GM23338 (cell line): Measurements from ENCODE around the gene NBAS. TPM values are rescaled to one million over a fixed set of nuclear protein-coding genes. Genes with fewer than 3 reads are reported as not detected.

Experiments
- ATAC-seq: fragments of 200-7000 bp; cut with Tn5 transposase; 3 replicates; pipeline ENCODE4 v1.9.1; 2020
- DNase-seq: peaks from one replicate; pipeline ENCODE4 v3.0.0-alpha.2; 2015; ENCODE audit warnings: low spot score
- H2AFZ ChIP-seq: fragments of 200-600 bp; sonication (generic); 2 replicates; pipeline ENCODE4 v1.8.0; 2016; ENCODE audit warnings: antibody characterized with exemption, mild to moderate bottlenecking, moderate library complexity
- H3F3A ChIP-seq: fragments of 200-600 bp; sonication (generic); replicated peaks from 2 replicates; pipeline ENCODE4 v1.8.0; 2017; ENCODE audit warnings: antibody characterized with exemption, mixed run types, low read depth
- H3K27ac ChIP-seq: fragments of 200-600 bp; sonication (generic); 2 replicates; pipeline ENCODE4 v1.6.1; 2016; ENCODE audit warnings: low read depth
- H3K27me3 ChIP-seq: fragments of 200-600 bp; sonication (generic); 2 replicates; pipeline ENCODE4 v1.8.0; 2016; ENCODE audit warnings: mild to moderate bottlenecking, mixed run types, moderate library complexity; ENCODE audit not compliant: insufficient read depth
- H3K36me3 ChIP-seq: fragments of 200-600 bp; sonication (generic); 2 replicates; pipeline ENCODE4 v1.8.0; 2016; ENCODE audit warnings: mild to moderate bottlenecking; ENCODE audit not compliant: insufficient read depth
- H3K4me1 ChIP-seq: fragments of 200-600 bp; sonication (generic); 2 replicates; pipeline ENCODE4 v1.8.0; 2016; ENCODE audit warnings: mild to moderate bottlenecking, moderate library complexity; ENCODE audit not compliant: insufficient read depth
- H3K4me2 ChIP-seq: fragments of 200-600 bp; sonication (generic); 2 replicates; pipeline ENCODE4 v1.7.1; 2017; ENCODE audit warnings: mixed run types
- H3K4me3 ChIP-seq: fragments of 200-600 bp; sonication (generic); 2 replicates; pipeline ENCODE4 v1.6.1; 2016; ENCODE audit warnings: mixed run types
- H3K79me2 ChIP-seq: fragments of 200-600 bp; sonication (generic); replicated peaks from 2 replicates; pipeline ENCODE4 v1.8.0; 2017; ENCODE audit warnings: mild to moderate bottlenecking; ENCODE audit not compliant: insufficient read depth
- H3K9me2 ChIP-seq: fragments of 200-600 bp; sonication (generic); 2 replicates; pipeline ENCODE4 v1.8.0; 2017; ENCODE audit not compliant: insufficient read depth
- H4K20me1 ChIP-seq: fragments of 200-600 bp; sonication (generic); replicated peaks from 2 replicates; pipeline ENCODE4 v1.8.0; 2017; ENCODE audit warnings: mild to moderate bottlenecking; ENCODE audit not compliant: insufficient read depth
- H3K27ac Mint-ChIP-seq: 2 replicates; pipeline ENCODE4 v1.8.0; 2020; ENCODE audit warnings: inconsistent platforms, mild to moderate bottlenecking, moderate library complexity, mixed read lengths
- H3K27me3 Mint-ChIP-seq: 3 replicates; pipeline ENCODE4 v1.8.0; 2022; ENCODE audit warnings: low read depth, mild to moderate bottlenecking, moderate library complexity, mixed read lengths, inconsistent platforms; ENCODE audit not compliant: insufficient read depth, poor library complexity
- H3K36me3 Mint-ChIP-seq: 3 replicates; pipeline ENCODE4 v1.8.0; 2021; ENCODE audit warnings: low read depth, mild to moderate bottlenecking, inconsistent platforms, moderate library complexity, mixed read lengths
- H3K4me1 Mint-ChIP-seq: 3 replicates; pipeline ENCODE4 v1.8.0; 2020; ENCODE audit warnings: mild to moderate bottlenecking, inconsistent platforms, mixed read lengths
- H3K4me3 Mint-ChIP-seq: 3 replicates; pipeline ENCODE4 v1.8.0; 2021; ENCODE audit warnings: moderate library complexity, mild to moderate bottlenecking, inconsistent platforms, mixed read lengths
- H3K9me3 Mint-ChIP-seq: 3 replicates; pipeline ENCODE4 v1.8.0; 2020; ENCODE audit warnings: moderate library complexity, mild to moderate bottlenecking, inconsistent platforms, mixed read lengths
- CREB1 ChIP-seq: fragments of 250-450 bp; sonication (Bioruptor Pico); IDR thresholded peaks from 2 replicates; pipeline ENCODE4 v1.5.0; 2020; ENCODE audit warnings: low read depth, mild to moderate bottlenecking, moderate library complexity
- EZH2 ChIP-seq: fragments of 200-600 bp; sonication (generic); IDR thresholded peaks from one replicate; pipeline ENCODE4 v1.8.0; 2017; ENCODE audit warnings: antibody characterized with exemption, mild to moderate bottlenecking, low read depth; ENCODE audit not compliant: unreplicated experiment
- NANOG ChIP-seq: IDR thresholded peaks from 2 replicates; pipeline ENCODE4 v1.6.1; 2016; ENCODE audit warnings: antibody characterized with exemption, borderline replicate concordance
- ZNF114 ChIP-seq: fragments of 250-450 bp; sonication (Bioruptor Pico); IDR thresholded peaks from 2 replicates; pipeline ENCODE4 v1.5.0; 2020; ENCODE audit warnings: mild to moderate bottlenecking, moderate library complexity
- polyA plus RNA-seq: library from polyadenylated mRNA; unstranded; fragments of >200 nt; fragmentation: Nextera tagmentation; extraction: Ambion mirVana; gene quantifications from 2 replicates; pipeline ENCODE4 v1.2.1, GENCODE V29; 2016
- total RNA-seq: library from RNA; depleted of rRNA; stranded (reverse); fragments of >200 nt; shearing (Covaris generic); gene quantifications from 2 replicates; pipeline ENCODE4 v1.2.3, GENCODE V29; 2014
- TF ChIP-seq, protein P1 (sequence below): fragments of 250-450 bp; sonication (Bioruptor Pico); IDR thresholded peaks from 2 replicates; pipeline ENCODE4 v1.5.0; 2020; ENCODE audit warnings: mild to moderate bottlenecking, moderate library complexity
- TF ChIP-seq, protein P2 (sequence below): IDR thresholded peaks from one replicate; pipeline ENCODE4 v1.6.1; 2018; ENCODE audit warnings: antibody characterized with exemption; ENCODE audit not compliant: unreplicated experiment

The NBAS gene
- total and polyA plus RNA-seq, 2 experiments from 2014 or later = 24.8 to 38.9 TPM

DNA sequence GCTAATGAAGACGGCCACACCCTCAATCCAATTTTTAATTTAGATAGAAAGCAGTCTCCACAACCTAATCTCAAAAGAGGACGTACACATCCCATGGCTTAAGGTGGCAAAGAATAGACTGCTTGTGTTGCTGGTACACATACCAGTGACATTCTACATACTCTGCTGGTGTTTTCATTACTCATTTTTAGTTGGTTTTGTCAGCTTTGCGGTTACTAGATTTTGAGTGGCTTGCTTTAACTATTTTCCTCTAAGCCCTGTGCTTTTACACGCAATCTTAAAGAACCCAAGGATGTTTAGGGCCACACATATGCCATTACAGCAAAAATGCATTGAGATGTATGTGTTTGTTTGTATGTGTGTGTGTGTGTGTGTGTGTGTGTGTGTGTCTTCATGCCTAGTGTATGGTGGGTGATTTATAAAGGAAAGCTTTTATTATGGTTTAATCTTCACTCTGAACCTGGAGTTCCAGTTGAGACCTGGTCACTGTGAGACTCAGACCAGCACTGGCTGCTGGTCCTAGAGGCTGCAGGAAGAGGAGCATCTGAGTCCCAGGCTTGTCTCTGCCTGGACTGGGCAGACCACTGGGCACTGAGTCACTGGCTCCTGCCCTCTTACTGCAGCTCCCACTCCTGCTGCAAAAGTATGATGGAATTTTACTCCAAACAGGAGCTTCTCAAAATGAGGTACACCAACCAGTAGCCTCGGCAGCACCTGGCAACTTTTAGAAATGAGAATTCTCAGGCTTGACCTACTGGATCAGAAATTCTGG, 415.9 kb downstream of the NBAS start (continued):
- TF ChIP-seq, protein P1, sequence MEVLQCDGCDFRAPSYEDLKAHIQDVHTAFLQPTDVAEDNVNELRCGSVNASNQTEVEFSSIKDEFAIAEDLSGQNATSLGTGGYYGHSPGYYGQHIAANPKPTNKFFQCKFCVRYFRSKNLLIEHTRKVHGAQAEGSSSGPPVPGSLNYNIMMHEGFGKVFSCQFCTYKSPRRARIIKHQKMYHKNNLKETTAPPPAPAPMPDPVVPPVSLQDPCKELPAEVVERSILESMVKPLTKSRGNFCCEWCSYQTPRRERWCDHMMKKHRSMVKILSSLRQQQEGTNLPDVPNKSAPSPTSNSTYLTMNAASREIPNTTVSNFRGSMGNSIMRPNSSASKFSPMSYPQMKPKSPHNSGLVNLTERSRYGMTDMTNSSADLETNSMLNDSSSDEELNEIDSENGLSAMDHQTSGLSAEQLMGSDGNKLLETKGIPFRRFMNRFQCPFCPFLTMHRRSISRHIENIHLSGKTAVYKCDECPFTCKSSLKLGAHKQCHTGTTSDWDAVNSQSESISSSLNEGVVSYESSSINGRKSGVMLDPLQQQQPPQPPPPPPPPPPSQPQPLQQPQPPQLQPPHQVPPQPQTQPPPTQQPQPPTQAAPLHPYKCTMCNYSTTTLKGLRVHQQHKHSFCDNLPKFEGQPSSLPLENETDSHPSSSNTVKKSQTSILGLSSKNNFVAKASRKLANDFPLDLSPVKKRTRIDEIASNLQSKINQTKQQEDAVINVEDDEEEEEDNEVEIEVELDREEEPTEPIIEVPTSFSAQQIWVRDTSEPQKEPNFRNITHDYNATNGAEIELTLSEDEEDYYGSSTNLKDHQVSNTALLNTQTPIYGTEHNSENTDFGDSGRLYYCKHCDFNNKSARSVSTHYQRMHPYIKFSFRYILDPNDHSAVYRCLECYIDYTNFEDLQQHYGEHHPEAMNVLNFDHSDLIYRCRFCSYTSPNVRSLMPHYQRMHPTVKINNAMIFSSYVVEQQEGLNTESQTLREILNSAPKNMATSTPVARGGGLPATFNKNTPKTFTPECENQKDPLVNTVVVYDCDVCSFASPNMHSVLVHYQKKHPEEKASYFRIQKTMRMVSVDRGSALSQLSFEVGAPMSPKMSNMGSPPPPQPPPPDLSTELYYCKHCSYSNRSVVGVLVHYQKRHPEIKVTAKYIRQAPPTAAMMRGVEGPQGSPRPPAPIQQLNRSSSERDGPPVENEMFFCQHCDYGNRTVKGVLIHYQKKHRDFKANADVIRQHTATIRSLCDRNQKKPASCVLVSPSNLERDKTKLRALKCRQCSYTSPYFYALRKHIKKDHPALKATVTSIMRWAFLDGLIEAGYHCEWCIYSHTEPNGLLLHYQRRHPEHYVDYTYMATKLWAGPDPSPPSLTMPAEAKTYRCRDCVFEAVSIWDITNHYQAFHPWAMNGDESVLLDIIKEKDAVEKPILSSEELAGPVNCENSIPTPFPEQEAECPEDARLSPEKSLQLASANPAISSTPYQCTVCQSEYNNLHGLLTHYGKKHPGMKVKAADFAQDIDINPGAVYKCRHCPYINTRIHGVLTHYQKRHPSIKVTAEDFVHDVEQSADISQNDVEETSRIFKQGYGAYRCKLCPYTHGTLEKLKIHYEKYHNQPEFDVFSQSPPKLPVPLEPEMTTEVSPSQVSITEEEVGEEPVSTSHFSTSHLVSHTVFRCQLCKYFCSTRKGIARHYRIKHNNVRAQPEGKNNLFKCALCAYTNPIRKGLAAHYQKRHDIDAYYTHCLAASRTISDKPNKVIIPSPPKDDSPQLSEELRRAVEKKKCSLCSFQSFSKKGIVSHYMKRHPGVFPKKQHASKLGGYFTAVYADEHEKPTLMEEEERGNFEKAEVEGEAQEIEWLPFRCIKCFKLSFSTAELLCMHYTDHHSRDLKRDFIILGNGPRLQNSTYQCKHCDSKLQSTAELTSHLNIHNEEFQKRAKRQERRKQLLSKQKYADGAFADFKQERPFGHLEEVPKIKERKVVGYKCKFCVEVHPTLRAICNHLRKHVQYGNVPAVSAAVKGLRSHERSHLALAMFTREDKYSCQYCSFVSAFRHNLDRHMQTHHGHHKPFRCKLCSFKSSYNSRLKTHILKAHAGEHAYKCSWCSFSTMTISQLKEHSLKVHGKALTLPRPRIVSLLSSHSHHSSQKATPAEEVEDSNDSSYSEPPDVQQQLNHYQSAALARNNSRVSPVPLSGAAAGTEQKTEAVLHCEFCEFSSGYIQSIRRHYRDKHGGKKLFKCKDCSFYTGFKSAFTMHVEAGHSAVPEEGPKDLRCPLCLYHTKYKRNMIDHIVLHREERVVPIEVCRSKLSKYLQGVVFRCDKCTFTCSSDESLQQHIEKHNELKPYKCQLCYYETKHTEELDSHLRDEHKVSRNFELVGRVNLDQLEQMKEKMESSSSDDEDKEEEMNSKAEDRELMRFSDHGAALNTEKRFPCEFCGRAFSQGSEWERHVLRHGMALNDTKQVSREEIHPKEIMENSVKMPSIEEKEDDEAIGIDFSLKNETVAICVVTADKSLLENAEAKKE (CRISPR knock-in tag) = no peak
- TF ChIP-seq ZNF114 (no peak), NANOG (no peak), EZH2 (no peak)

DNA sequence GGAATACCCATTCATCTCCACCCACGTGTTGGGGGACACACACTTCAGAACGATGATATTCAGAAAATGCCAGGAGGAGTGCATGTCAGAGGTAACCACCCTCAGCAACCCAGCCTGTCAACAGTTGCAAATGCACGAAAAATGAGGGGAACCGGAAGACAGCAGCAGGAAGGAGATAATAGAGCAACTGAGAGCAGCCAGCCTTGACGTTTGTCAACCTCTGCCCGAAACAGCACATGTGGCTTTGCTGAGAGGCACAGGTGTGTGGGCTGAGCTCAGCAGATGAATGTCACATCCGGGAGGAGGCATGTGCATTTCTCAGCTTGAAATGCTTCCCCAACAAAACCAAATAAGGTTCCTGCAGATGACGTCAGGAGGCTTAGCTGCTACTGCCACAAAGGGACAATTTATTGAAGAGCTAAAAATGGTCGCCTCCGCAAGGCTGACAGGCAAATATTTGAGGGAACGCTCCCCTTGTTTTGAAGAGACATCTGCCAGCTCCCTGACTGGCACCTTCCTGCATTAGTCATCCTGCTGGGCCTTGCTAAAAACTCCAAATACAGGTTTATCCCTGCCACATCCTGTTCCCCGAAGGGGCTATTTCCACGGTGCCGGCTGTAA, 419.0 kb downstream of the NBAS start:
- no peak overlapping the region for H3K4me3 Mint-ChIP-seq
- peaks cover 13% of the 10 kb centered on the region for H3K4me1 Mint-ChIP-seq
- TF ChIP-seq ZNF114 (no peak), CREB1 (CRISPR knock-in tag) (no peak)
- TF ChIP-seq, protein P2, sequence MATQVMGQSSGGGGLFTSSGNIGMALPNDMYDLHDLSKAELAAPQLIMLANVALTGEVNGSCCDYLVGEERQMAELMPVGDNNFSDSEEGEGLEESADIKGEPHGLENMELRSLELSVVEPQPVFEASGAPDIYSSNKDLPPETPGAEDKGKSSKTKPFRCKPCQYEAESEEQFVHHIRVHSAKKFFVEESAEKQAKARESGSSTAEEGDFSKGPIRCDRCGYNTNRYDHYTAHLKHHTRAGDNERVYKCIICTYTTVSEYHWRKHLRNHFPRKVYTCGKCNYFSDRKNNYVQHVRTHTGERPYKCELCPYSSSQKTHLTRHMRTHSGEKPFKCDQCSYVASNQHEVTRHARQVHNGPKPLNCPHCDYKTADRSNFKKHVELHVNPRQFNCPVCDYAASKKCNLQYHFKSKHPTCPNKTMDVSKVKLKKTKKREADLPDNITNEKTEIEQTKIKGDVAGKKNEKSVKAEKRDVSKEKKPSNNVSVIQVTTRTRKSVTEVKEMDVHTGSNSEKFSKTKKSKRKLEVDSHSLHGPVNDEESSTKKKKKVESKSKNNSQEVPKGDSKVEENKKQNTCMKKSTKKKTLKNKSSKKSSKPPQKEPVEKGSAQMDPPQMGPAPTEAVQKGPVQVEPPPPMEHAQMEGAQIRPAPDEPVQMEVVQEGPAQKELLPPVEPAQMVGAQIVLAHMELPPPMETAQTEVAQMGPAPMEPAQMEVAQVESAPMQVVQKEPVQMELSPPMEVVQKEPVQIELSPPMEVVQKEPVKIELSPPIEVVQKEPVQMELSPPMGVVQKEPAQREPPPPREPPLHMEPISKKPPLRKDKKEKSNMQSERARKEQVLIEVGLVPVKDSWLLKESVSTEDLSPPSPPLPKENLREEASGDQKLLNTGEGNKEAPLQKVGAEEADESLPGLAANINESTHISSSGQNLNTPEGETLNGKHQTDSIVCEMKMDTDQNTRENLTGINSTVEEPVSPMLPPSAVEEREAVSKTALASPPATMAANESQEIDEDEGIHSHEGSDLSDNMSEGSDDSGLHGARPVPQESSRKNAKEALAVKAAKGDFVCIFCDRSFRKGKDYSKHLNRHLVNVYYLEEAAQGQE = no peak
- no peaks in the 10 kb centered on the region for H3K79me2 ChIP-seq
- H3K36me3 ChIP-seq = no peaks in the 10 kb centered on the region
- no peaks in the 10 kb centered on the region for H3K9me2 ChIP-seq
- H3K4me2 ChIP-seq = 0 out of 2 replicates have a peak overlapping the region, but pooled peaks have one; percentile 43
- DNase-seq (no peak), ATAC-seq (no peak)
- no peak overlapping the region for H3K27ac ChIP-seq
- H4K20me1 ChIP-seq = no peaks in the 10 kb centered on the region
- H3K27ac Mint-ChIP-seq = no peak overlapping the region; the same call in 1 of the 2 replicates
- peaks cover 2% of the 10 kb centered on the region for H3K27me3 Mint-ChIP-seq
- H3K4me1 ChIP-seq = no peaks in the 10 kb centered on the region; the same call in 1 of the 2 replicates
- no peaks in the 10 kb centered on the region for H3K9me3 Mint-ChIP-seq
- peak overlapping the region; percentile 52; the same call in 1 of the 2 replicates for H2AFZ ChIP-seq
- no peak overlapping the region for H3K4me3 ChIP-seq
- no peaks in the 10 kb centered on the region for H3F3A ChIP-seq
- H3K36me3 Mint-ChIP-seq = no peaks in the 10 kb centered on the region; the same call in 2 of the 3 replicates
- H3K27me3 ChIP-seq = no peaks in the 10 kb centered on the region
